ENCODE measurements around the gene SMIM11.

GRCh38 chr21:34336245-34336644 lies 39.1 kb upstream of the SMIM11 start:
- no peak for TF ChIP-seq CTCF (IDR thresholded peaks at IDR 0.05; ENCODE audit: insufficient read depth, low read length)
- TF ChIP-seq POLR2AphosphoS5 (IDR thresholded peaks at IDR 0.05; ENCODE audit: low read depth): no peak
- no peak for TF ChIP-seq GABPA (IDR thresholded peaks at IDR 0.05; ENCODE audit: low read depth)
- TF ChIP-seq SPI1 (IDR thresholded peaks at IDR 0.05; ENCODE audit: borderline replicate concordance, low read depth): no peak
- TF ChIP-seq, protein P1, sequence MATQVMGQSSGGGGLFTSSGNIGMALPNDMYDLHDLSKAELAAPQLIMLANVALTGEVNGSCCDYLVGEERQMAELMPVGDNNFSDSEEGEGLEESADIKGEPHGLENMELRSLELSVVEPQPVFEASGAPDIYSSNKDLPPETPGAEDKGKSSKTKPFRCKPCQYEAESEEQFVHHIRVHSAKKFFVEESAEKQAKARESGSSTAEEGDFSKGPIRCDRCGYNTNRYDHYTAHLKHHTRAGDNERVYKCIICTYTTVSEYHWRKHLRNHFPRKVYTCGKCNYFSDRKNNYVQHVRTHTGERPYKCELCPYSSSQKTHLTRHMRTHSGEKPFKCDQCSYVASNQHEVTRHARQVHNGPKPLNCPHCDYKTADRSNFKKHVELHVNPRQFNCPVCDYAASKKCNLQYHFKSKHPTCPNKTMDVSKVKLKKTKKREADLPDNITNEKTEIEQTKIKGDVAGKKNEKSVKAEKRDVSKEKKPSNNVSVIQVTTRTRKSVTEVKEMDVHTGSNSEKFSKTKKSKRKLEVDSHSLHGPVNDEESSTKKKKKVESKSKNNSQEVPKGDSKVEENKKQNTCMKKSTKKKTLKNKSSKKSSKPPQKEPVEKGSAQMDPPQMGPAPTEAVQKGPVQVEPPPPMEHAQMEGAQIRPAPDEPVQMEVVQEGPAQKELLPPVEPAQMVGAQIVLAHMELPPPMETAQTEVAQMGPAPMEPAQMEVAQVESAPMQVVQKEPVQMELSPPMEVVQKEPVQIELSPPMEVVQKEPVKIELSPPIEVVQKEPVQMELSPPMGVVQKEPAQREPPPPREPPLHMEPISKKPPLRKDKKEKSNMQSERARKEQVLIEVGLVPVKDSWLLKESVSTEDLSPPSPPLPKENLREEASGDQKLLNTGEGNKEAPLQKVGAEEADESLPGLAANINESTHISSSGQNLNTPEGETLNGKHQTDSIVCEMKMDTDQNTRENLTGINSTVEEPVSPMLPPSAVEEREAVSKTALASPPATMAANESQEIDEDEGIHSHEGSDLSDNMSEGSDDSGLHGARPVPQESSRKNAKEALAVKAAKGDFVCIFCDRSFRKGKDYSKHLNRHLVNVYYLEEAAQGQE (IDR thresholded peaks at IDR 0.05; ENCODE audit: insufficient replicate concordance, low read depth): no peak

Measured in HL-60 (cell line).